GM13976 (cell line): ENCODE results near the gene KATNA1.

Experiments used
- DNase-seq: peaks from one replicate; pipeline ENCODE4 v3.0.0; 2012; ENCODE audit warnings: low spot score
- in situ Hi-C: fragments of 300-500 bp; cut with MboI; formaldehyde crosslinking; loops from one replicate; pipeline ENCODE4 v1.12.0; 2022; ENCODE audit warnings: low sequenced_read_pairs, mixed read lengths, inconsistent platforms; ENCODE audit not compliant: unreplicated experiment
- TF ChIP-seq, protein P1 (sequence below): IDR thresholded peaks from 2 replicates; pipeline ENCODE4 v1.5.1; 2012; ENCODE audit warnings: borderline replicate concordance, mild to moderate bottlenecking; ENCODE audit not compliant: insufficient read depth; ENCODE audit errors: extremely low read depth, missing control alignments, control extremely low read depth

Gene KATNA1

DNA sequence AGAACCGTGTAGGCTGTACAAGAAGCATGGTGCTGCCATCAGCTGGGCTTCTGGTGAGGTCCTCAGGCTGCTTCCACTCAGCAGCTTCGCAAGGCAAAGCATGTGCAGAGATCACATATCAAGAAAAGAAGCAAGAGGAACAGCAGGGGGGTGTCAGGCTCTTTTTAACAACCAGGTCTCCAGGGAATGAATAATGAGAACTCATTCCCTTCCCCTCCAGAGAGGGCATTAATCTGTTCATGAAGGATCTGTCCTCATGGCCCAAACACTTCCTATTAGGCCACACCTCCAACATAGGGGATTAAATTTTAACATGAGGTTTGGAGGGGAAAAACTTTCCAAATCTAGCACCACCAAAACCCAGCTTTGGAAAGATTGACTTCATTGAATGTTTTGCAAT, 62.4 kb downstream of the KATNA1 start:
- no peak for DNase-seq
- TF ChIP-seq, protein P1, sequence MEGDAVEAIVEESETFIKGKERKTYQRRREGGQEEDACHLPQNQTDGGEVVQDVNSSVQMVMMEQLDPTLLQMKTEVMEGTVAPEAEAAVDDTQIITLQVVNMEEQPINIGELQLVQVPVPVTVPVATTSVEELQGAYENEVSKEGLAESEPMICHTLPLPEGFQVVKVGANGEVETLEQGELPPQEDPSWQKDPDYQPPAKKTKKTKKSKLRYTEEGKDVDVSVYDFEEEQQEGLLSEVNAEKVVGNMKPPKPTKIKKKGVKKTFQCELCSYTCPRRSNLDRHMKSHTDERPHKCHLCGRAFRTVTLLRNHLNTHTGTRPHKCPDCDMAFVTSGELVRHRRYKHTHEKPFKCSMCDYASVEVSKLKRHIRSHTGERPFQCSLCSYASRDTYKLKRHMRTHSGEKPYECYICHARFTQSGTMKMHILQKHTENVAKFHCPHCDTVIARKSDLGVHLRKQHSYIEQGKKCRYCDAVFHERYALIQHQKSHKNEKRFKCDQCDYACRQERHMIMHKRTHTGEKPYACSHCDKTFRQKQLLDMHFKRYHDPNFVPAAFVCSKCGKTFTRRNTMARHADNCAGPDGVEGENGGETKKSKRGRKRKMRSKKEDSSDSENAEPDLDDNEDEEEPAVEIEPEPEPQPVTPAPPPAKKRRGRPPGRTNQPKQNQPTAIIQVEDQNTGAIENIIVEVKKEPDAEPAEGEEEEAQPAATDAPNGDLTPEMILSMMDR: no peak
- in situ Hi-C loops: no loop called here

DNA sequence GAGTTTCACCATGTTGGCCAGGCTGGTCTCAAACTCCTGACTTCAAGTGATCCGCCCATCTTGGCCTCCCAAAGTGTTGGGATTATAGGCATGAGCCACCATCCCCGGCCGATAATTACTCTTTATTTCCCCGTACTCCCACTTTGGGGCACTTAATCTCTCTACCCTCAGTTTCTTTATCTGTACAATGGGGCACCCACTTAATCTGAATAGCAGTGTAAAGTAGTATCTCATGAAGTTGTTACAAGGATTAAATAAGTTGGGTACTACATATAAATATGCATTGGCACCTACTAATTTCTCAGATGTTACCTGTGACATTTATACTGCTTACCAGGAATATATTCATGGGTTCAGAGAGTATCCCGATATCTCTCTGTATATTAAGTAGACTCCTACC, 67.2 kb downstream of the KATNA1 start:
- in situ Hi-C loops: no loop called here

DNA sequence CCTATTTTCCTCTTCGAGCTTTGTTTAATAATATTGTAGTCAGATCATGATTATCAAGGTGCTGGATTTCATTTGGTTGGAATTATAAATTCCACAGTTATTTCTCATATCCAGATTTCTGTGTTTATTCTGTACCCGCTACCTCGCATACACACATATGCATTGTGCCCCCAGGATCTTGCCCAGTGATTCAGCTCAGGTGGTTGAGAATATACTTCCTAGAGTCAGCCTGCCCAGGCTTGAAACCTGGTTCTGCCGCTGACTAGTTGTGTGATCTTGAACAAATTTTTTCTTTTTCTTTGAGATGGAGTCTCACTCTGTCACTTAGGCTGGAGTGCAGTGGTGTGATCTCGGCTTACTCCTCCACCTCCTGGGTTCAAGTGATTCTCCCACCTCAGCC, 67.6 kb downstream of the KATNA1 start:
- in situ Hi-C loops: no loop called here
- TF ChIP-seq, protein P1: no peak
- no peak for DNase-seq

More for the DNA sequence above, 67.2 kb downstream of the KATNA1 start:
- DNase-seq: no peak
- TF ChIP-seq, protein P1: no peak

DNA sequence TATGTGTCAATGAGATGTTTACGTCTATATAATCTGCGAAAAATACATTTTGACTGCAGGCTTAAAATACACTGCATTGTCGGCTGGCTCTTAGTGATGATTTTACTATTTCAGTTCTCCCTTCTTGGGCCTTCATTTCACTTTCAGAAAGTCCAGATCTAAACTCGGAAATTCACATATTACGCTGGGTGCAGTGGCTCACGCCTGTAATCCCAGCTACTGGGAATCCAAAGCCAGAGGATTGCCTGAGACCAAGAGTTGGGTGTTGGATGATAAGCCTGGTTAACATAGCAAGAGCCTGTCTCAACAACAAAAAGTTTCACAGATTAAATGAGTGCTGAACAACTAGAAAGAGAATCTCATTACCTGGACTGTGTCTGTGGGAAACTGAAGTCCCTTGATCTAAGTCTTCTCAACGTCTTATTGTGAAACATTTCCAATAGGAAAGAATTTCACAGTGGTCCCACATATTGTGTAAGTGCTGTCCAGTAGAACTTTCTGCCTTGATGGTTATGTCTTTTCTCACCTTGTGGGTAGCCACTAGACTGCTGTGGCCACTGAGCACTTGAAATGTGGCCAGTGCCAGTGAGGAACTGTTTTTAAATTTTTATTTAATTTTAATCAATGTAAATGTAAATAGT, 80.4 kb downstream of the KATNA1 start:
- TF ChIP-seq, protein P1: no peak
- DNase-seq: peak; percentile 37
- in situ Hi-C loops: no loop called here

DNA sequence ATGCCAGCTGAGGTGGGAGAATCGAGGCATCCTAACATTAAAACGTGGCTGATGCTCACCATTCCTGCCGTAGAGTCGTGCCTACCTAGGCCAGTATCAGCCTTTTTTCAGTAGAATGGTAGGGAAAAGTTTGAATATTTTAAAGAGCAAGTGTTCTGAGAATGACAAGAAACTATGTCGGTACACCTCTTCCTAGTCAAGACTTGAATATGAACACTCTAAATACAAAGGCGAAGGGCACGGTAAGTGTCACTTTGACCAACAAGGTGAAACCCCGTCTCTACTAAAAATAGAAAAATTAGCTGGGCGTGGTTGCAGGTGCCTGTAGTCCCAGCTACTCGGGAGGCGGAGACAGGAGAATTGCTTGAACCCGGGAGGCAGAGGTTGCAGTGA, 81.3 kb downstream of the KATNA1 start:
- TF ChIP-seq, protein P1: no peak
- peak; percentile 32 for DNase-seq
- in situ Hi-C loops: no loop called here

DNA sequence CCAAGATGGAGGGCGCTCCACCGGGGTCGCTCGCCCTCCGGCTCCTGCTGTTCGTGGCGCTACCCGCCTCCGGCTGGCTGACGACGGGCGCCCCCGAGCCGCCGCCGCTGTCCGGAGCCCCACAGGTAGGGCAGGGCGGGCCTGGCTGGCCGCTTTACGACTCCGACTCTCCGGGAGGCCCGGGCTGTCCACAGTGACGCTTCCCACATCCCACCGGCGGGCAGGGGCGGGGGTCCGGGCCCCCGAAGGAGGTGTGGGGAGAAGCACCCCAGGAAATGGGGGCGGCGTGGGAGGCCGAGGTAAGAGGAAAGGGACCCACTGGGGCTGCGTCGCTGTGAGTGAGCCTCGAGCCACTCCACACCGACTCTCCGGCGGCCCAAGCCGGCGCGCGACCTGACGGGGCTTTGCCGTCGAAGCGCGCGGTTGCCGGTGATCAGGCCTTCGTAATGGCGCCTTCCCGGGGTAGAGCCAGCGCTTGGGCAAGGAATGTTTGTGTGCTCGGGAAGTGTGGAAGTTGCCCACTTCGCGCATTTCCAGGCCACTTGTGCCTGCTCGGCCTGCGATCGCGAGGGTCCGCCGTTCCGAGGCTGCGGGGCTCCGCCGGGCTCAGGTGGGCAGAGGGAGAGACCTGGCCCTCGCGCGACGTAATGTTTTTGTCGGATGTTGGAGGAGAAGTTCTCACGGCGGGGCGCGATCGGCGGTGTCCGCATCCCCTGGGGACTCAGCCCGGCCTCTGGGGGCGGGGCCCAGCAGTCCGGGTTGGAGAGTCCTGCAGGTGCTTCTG, 81.9 kb downstream of the KATNA1 start:
- in situ Hi-C loops: no loop called here
- DNase-seq: peak; percentile 62
- TF ChIP-seq, protein P1: no peak
